Measurements from ENCODE around the gene RNF126.
"Not testable (repeated sequence)": the region's sequence is repeated elsewhere in the genome, so short reads cannot be mapped to it uniquely, and the experiment has no call there.

Gene RNF126

GRCh38 chr19:610071-610800 lies 52.8 kb downstream of the RNF126 start:
- no peak for DNase-seq (ENCODE audit: low read depth)
- H3K4me3 ChIP-seq (ENCODE audit: low read length), result no peak overlapping the region
- no peak for TF ChIP-seq CTCF (conservative IDR thresholded peaks at IDR 0.05; ENCODE audit: low read length)

GRCh38 chr19:609004-609346 lies 54.0 kb downstream of the RNF126 start:
- no peak overlapping the region for H3K4me3 ChIP-seq (ENCODE audit: low read length)
- DNase-seq (ENCODE audit: low read depth), result no peak
- no peak for TF ChIP-seq CTCF (conservative IDR thresholded peaks at IDR 0.05; ENCODE audit: low read length)

GRCh38 chr19:608155-609003 lies 54.6 kb downstream of the RNF126 start:
- no peak overlapping the region for H3K4me3 ChIP-seq (ENCODE audit: low read length)
- no peak for TF ChIP-seq CTCF (conservative IDR thresholded peaks at IDR 0.05; ENCODE audit: low read length)
- DNase-seq (ENCODE audit: low read depth), result no peak

GRCh38 chr19:607301-608154 lies 55.5 kb downstream of the RNF126 start:
- no peak for DNase-seq (ENCODE audit: low read depth)
- H3K4me3 ChIP-seq (ENCODE audit: low read length), result no peak overlapping the region
- no peak for TF ChIP-seq CTCF (conservative IDR thresholded peaks at IDR 0.05; ENCODE audit: low read length)

- H3K4me3 ChIP-seq (ENCODE audit: low read length), result not testable (repeated sequence)
These were observed 57.7 kb downstream of the RNF126 start for GRCh38 chr19:605061-605971.

GRCh38 chr19:604355-604754 lies 58.7 kb downstream of the RNF126 start:
- H3K4me3 ChIP-seq (ENCODE audit: low read length), result no peak overlapping the region
- DNase-seq (ENCODE audit: low read depth), result no peak
- TF ChIP-seq CTCF (conservative IDR thresholded peaks at IDR 0.05; ENCODE audit: low read length), result no peak

More at GRCh38 chr19:605061-605971, 57.7 kb downstream of the RNF126 start:
- not testable (repeated sequence) for DNase-seq (ENCODE audit: low read depth)

GRCh38 chr19:603779-604178 lies 59.2 kb downstream of the RNF126 start:
- DNase-seq (ENCODE audit: low read depth), result not testable (repeated sequence)

GRCh38 chr19:603302-603639 lies 59.7 kb downstream of the RNF126 start:
- DNase-seq (ENCODE audit: low read depth); H3K4me3 ChIP-seq (ENCODE audit: low read length): not testable (repeated sequence)

More at GRCh38 chr19:603779-604178, 59.2 kb downstream of the RNF126 start:
- not testable (repeated sequence) for H3K4me3 ChIP-seq (ENCODE audit: low read length)

Data from AG10803 (cell line).